A673 (cell line): ENCODE data around the gene MAGEB3.

Experiments
- EZH2 ChIP-seq: fragments of 200-600 bp; sonication (generic); IDR thresholded peaks from 2 replicates; pipeline ENCODE4 v1.6.1; 2017; ENCODE audit warnings: borderline replicate concordance, low read depth, mild to moderate bottlenecking, mixed read lengths, antibody characterized with exemption, low read length; ENCODE audit not compliant: poor library complexity, severe bottlenecking
- TF ChIP-seq, protein P1 (sequence below): fragments of 300-800, 200-600 bp; sonication (generic); conservative IDR thresholded peaks from 2 replicates; pipeline ENCODE4 v1.5.1; 2017; ENCODE audit warnings: low read depth, mild to moderate bottlenecking, antibody characterized with exemption, low read length, moderate library complexity, mixed read lengths

DNA sequence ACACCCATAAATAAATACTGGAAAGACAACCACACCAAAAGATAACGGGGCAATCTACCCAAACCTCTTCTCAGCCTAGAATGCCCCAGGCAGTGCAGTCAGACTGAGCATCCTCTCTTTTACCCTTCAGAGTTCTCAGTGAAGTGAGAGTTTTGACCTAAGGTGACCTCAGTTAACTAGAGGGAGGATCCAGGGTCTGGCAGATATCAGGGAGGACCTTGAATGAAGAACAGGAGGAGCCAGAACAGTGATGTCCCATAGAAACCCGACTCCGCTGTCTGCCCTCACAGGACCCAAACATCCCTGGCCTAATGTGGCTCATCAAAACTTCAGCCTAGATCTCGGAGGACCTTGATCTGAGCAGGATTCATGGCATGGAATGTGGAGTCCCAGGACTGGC lies at the start of gene MAGEB3:
- TF ChIP-seq, protein P1, sequence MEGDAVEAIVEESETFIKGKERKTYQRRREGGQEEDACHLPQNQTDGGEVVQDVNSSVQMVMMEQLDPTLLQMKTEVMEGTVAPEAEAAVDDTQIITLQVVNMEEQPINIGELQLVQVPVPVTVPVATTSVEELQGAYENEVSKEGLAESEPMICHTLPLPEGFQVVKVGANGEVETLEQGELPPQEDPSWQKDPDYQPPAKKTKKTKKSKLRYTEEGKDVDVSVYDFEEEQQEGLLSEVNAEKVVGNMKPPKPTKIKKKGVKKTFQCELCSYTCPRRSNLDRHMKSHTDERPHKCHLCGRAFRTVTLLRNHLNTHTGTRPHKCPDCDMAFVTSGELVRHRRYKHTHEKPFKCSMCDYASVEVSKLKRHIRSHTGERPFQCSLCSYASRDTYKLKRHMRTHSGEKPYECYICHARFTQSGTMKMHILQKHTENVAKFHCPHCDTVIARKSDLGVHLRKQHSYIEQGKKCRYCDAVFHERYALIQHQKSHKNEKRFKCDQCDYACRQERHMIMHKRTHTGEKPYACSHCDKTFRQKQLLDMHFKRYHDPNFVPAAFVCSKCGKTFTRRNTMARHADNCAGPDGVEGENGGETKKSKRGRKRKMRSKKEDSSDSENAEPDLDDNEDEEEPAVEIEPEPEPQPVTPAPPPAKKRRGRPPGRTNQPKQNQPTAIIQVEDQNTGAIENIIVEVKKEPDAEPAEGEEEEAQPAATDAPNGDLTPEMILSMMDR = no peak
- no peak for TF ChIP-seq EZH2
